ENCODE results near the gene MCM3AP.

MCM3AP gene

GRCh38 chr21:46208761-46209721, 76.4 kb downstream of the MCM3AP start:
- Histone ChIP-seq H2BK120ac (ENCODE audit: low read depth, low read length) (no peak overlapping the region), H4K8ac (ENCODE audit: low read depth, low read length) (no peak overlapping the region), H3K14ac (ENCODE audit: low read length) (no peak overlapping the region), H3K27ac (replicated peaks; ENCODE audit: low read length) (no peak overlapping the region), H2AFZ (ENCODE audit: low read length) (no peak overlapping the region), H2BK15ac (ENCODE audit: low read length) (no peak overlapping the region), H3K36me3 (replicated peaks in 1 of 2; ENCODE audit: control insufficient read depth in 2 of 2, insufficient read depth in 2 of 2, low read length in 2 of 2) (peaks cover 73 to 96% of the 10 kb centered on the region in 2 donors), H3K23ac (ENCODE audit: low read depth, low read length, poor library complexity) (peak overlapping the region; percentile 89), H4K91ac (ENCODE audit: low read depth, low read length, poor library complexity) (no peak overlapping the region), H3K18ac (ENCODE audit: low read length) (no peak overlapping the region), H2AK5ac (ENCODE audit: low read depth, low read length) (no peak overlapping the region), H3K4me1 (ENCODE audit: control insufficient read depth in 2 of 2, insufficient read depth in 1 of 2, low read depth in 1 of 2, low read length in 2 of 2) (peaks cover 0 to 2% of the 10 kb centered on the region in 2 donors), H3K4me3 (ENCODE audit: low read length in 2 of 2) (no peak overlapping the region), H3K9ac (ENCODE audit: low read depth, low read length, poor library complexity) (no peak overlapping the region), H3K9me3 (replicated peaks in 1 of 2; ENCODE audit: control insufficient read depth in 2 of 2, insufficient read depth in 1 of 2, low read depth in 1 of 2, low read length in 2 of 2) (no peaks in the 10 kb centered on the region), H3K4me2 (ENCODE audit: insufficient read depth, low read length, poor library complexity, severe bottlenecking) (no peak overlapping the region), H2BK12ac (ENCODE audit: low read length) (no peak overlapping the region), H2BK5ac (ENCODE audit: low read length) (no peak overlapping the region), H3K27me3 (ENCODE audit: control insufficient read depth in 3 of 3, insufficient read depth in 3 of 3, low read depth in 1 of 3, low read length in 3 of 3) (no peaks in the 10 kb centered on the region), H3K4ac (ENCODE audit: low read length) (no peak overlapping the region), H3K79me1 (ENCODE audit: low read depth, low read length) (peaks cover 25% of the 10 kb centered on the region)
- no peak for DNase-seq (ENCODE audit: low spot score)
- WGBS, 2 donors (ENCODE audit: extremely low coverage in 2 of 2, insufficient read length in 2 of 2, insufficient replicate concordance in 1 of 2) = no CpG with 5 or more reads among the region's 23 CpGs

- Histone ChIP-seq H3K27me3 (ENCODE audit: control insufficient read depth in 3 of 3, insufficient read depth in 3 of 3, low read depth in 1 of 3, low read length in 3 of 3) (no peaks in the 10 kb centered on the region), H3K4ac (ENCODE audit: low read length) (no peak overlapping the region), H2BK15ac (ENCODE audit: low read length) (no peak overlapping the region), H3K4me2 (ENCODE audit: insufficient read depth, low read length, poor library complexity, severe bottlenecking) (no peak overlapping the region), H3K4me3 (ENCODE audit: low read length in 2 of 2) (no peak overlapping the region), H2AFZ (ENCODE audit: low read length) (no peak overlapping the region), H2BK5ac (ENCODE audit: low read length) (no peak overlapping the region), H3K18ac (ENCODE audit: low read length) (no peak overlapping the region), H3K4me1 (ENCODE audit: control insufficient read depth in 2 of 2, insufficient read depth in 1 of 2, low read depth in 1 of 2, low read length in 2 of 2) (peaks cover 2 to 3% of the 10 kb centered on the region in 2 donors), H4K8ac (ENCODE audit: low read depth, low read length) (no peak overlapping the region), H3K27ac (replicated peaks; ENCODE audit: low read length) (no peak overlapping the region), H4K91ac (ENCODE audit: low read depth, low read length, poor library complexity) (no peak overlapping the region), H3K79me1 (ENCODE audit: low read depth, low read length) (peaks cover 22% of the 10 kb centered on the region), H2AK5ac (ENCODE audit: low read depth, low read length) (no peak overlapping the region), H3K9ac (ENCODE audit: low read depth, low read length, poor library complexity) (peak overlapping the region; percentile 30), H3K23ac (ENCODE audit: low read depth, low read length, poor library complexity) (peak overlapping the region; percentile 89), H3K14ac (ENCODE audit: low read length) (peak overlapping the region; percentile 71), H3K9me3 (replicated peaks in 1 of 2; ENCODE audit: control insufficient read depth in 2 of 2, insufficient read depth in 1 of 2, low read depth in 1 of 2, low read length in 2 of 2) (no peaks in the 10 kb centered on the region), H3K36me3 (replicated peaks in 1 of 2; ENCODE audit: control insufficient read depth in 2 of 2, insufficient read depth in 2 of 2, low read length in 2 of 2) (peaks cover 70 to 96% of the 10 kb centered on the region in 2 donors), H2BK120ac (ENCODE audit: low read depth, low read length) (no peak overlapping the region), H2BK12ac (ENCODE audit: low read length) (no peak overlapping the region)
- WGBS, 2 donors (ENCODE audit: extremely low coverage in 2 of 2, insufficient read length in 2 of 2, insufficient replicate concordance in 1 of 2) = no CpG with 5 or more reads among the region's 27 CpGs
- DNase-seq (ENCODE audit: low spot score) = no peak
Measured at GRCh38 chr21:46207920-46208591, 77.4 kb downstream of the MCM3AP start.

GRCh38 chr21:46207006-46207919, 78.1 kb downstream of the MCM3AP start:
- Histone ChIP-seq H2BK5ac (ENCODE audit: low read length) (peak overlapping the region; percentile 66), H3K36me3 (replicated peaks in 1 of 2; ENCODE audit: control insufficient read depth in 2 of 2, insufficient read depth in 2 of 2, low read length in 2 of 2) (peaks cover 68 to 95% of the 10 kb centered on the region in 2 donors), H3K18ac (ENCODE audit: low read length) (no peak overlapping the region), H3K9me3 (replicated peaks in 1 of 2; ENCODE audit: control insufficient read depth in 2 of 2, insufficient read depth in 1 of 2, low read depth in 1 of 2, low read length in 2 of 2) (peaks cover 0 to 2% of the 10 kb centered on the region in 2 donors), H3K4me3 (ENCODE audit: low read length in 2 of 2) (peak overlapping the region in 1 of 2 donors; percentile 18), H3K9ac (ENCODE audit: low read depth, low read length, poor library complexity) (peak overlapping the region; percentile 50), H4K8ac (ENCODE audit: low read depth, low read length) (peak overlapping the region; percentile 72), H2AK5ac (ENCODE audit: low read depth, low read length) (no peak overlapping the region), H3K27ac (replicated peaks; ENCODE audit: low read length) (no peak overlapping the region), H3K4me1 (ENCODE audit: control insufficient read depth in 2 of 2, insufficient read depth in 1 of 2, low read depth in 1 of 2, low read length in 2 of 2) (peaks cover 2 to 8% of the 10 kb centered on the region in 2 donors), H3K4ac (ENCODE audit: low read length) (no peak overlapping the region), H3K14ac (ENCODE audit: low read length) (no peak overlapping the region), H2BK12ac (ENCODE audit: low read length) (no peak overlapping the region), H2BK15ac (ENCODE audit: low read length) (no peak overlapping the region), H2AFZ (ENCODE audit: low read length) (no peak overlapping the region), H3K27me3 (ENCODE audit: control insufficient read depth in 3 of 3, insufficient read depth in 3 of 3, low read depth in 1 of 3, low read length in 3 of 3) (no peaks in the 10 kb centered on the region), H3K79me1 (ENCODE audit: low read depth, low read length) (peaks cover 20% of the 10 kb centered on the region), H3K23ac (ENCODE audit: low read depth, low read length, poor library complexity) (peak overlapping the region; percentile 89), H4K91ac (ENCODE audit: low read depth, low read length, poor library complexity) (no peak overlapping the region), H3K4me2 (ENCODE audit: insufficient read depth, low read length, poor library complexity, severe bottlenecking) (no peak overlapping the region), H2BK120ac (ENCODE audit: low read depth, low read length) (no peak overlapping the region)
- WGBS, 2 donors (ENCODE audit: extremely low coverage in 2 of 2, insufficient read length in 2 of 2, insufficient replicate concordance in 1 of 2) = no CpG with 5 or more reads among the region's 21 CpGs
- DNase-seq (ENCODE audit: low spot score) = no peak
